Middle frontal gyrus (tissue), 1 donor: ENCODE results near the gene IGSF9B.
A peak's percentile ranks its signal among the peaks of the same experiment; 100 is the strongest.

Experiments
- DNase-seq: peaks from one replicate; pipeline ENCODE4 v3.0.0-alpha.2; 2015; ENCODE audit warnings: low spot score; ENCODE audit errors: extremely low spot score

The IGSF9B gene

GRCh38 chr11:133901316-133901715 lies 55.5 kb downstream of the IGSF9B start:
- no peak for DNase-seq

GRCh38 chr11:133900176-133901105 lies 56.3 kb downstream of the IGSF9B start:
- no peak for DNase-seq

- no peak for DNase-seq
These were observed 58.0 kb downstream of the IGSF9B start for GRCh38 chr11:133898770-133899115.

- no peak for DNase-seq
These were observed 58.6 kb downstream of the IGSF9B start for GRCh38 chr11:133898031-133898769.

- no peak for DNase-seq
These were observed 59.5 kb downstream of the IGSF9B start for GRCh38 chr11:133897331-133897650.

- DNase-seq = no peak
These were observed 60.0 kb downstream of the IGSF9B start for GRCh38 chr11:133896642-133897330.

- no peak for DNase-seq
These were observed 60.7 kb downstream of the IGSF9B start for GRCh38 chr11:133896028-133896427.

- DNase-seq = no peak
These were observed 61.2 kb downstream of the IGSF9B start for GRCh38 chr11:133895551-133895950.

GRCh38 chr11:133895061-133895479 lies 61.7 kb downstream of the IGSF9B start:
- DNase-seq = no peak

- no peak for DNase-seq
These were observed 63.4 kb downstream of the IGSF9B start for GRCh38 chr11:133893381-133893780.

- no peak for DNase-seq
These were observed 64.0 kb downstream of the IGSF9B start for GRCh38 chr11:133892584-133893380.

GRCh38 chr11:133892126-133892525 lies 64.6 kb downstream of the IGSF9B start:
- no peak for DNase-seq

- no peak for DNase-seq
These were observed 66.9 kb downstream of the IGSF9B start for GRCh38 chr11:133889893-133890292.

GRCh38 chr11:133889188-133889587 lies 67.6 kb downstream of the IGSF9B start:
- DNase-seq = no peak

- no peak for DNase-seq
These were observed 69.0 kb downstream of the IGSF9B start for GRCh38 chr11:133887692-133888332.

- DNase-seq = no peak
These were observed 70.7 kb downstream of the IGSF9B start for GRCh38 chr11:133886029-133886428.

- no peak for DNase-seq
These were observed 84.6 kb downstream of the IGSF9B start for GRCh38 chr11:133872160-133872559.

- DNase-seq = peak; percentile 14
These were observed 89.3 kb downstream of the IGSF9B start for GRCh38 chr11:133867456-133867855.

GRCh38 chr11:133865466-133865865 lies 91.3 kb downstream of the IGSF9B start:
- DNase-seq = no peak

GRCh38 chr11:133864756-133865155 lies 92.0 kb downstream of the IGSF9B start:
- DNase-seq = no peak

- DNase-seq = no peak
These were observed 96.6 kb downstream of the IGSF9B start for GRCh38 chr11:133860151-133860550.
